BJ (cell line): Measurements from ENCODE around the gene SLCO4A1. TPM values are rescaled to one million over a fixed set of nuclear protein-coding genes. Genes with fewer than 3 reads are reported as not detected.

Experiments used
- CTCF ChIA-PET: fragments of 350-600 bp; formaldehyde crosslinking; extraction: SDS; loops from one replicate; lab custom pipeline; 2021; ENCODE audit warnings: antibody characterized with exemption, inconsistent platforms; lab: Yijun Ruan, JAX
- POLR2A ChIA-PET: fragments of 300-600 bp; sonication (Branson Sonifier 250); formaldehyde crosslinking; extraction: SDS; loops from one replicate; lab custom pipeline; 2021; ENCODE audit warnings: antibody characterized with exemption; lab: Charles Lee
- DNase-seq: peaks from one replicate; pipeline ENCODE4 v3.0.0-alpha.2; 2011; ENCODE audit warnings: low read depth
- H3K27me3 ChIP-seq: 2 replicates; pipeline ENCODE4 v1.6.0; 2011; ENCODE audit warnings: low read length; ENCODE audit not compliant: control insufficient read depth, insufficient read depth
- H3K36me3 ChIP-seq: 2 replicates; pipeline ENCODE4 v1.5.1; 2011; ENCODE audit warnings: low read length; ENCODE audit not compliant: control insufficient read depth, insufficient read depth
- H3K4me3 ChIP-seq: 2 replicates; pipeline ENCODE4 v1.5.1; 2011; ENCODE audit warnings: low read depth, mild to moderate bottlenecking, control low read depth, low read length
- polyA plus RNA-seq: library from polyadenylated mRNA; depleted of rRNA; stranded (reverse); fragments of >200 nt; gene quantifications from 2 replicates; pipeline ENCODE4 v1.2.3, GENCODE V29; 2011
- TF ChIP-seq, protein P1 (sequence below): IDR thresholded peaks from 2 replicates; pipeline ENCODE4 v1.5.1; 2011; ENCODE audit warnings: low read depth, mild to moderate bottlenecking, control low read depth, inconsistent platforms, low read length, moderate library complexity; ENCODE audit not compliant: insufficient read depth

Gene SLCO4A1
- polyA plus RNA-seq, 1 experiment, result 0.15 TPM

GRCh38 chr20:62617711-62618483 lies 24.4 kb upstream of the SLCO4A1 start:
- Histone ChIP-seq H3K36me3 (no peaks in the 10 kb centered on the region), H3K4me3 (no peak overlapping the region), H3K27me3 (peaks cover 2% of the 10 kb centered on the region; the same call in 1 of the 2 replicates)
- TF ChIP-seq, protein P1, sequence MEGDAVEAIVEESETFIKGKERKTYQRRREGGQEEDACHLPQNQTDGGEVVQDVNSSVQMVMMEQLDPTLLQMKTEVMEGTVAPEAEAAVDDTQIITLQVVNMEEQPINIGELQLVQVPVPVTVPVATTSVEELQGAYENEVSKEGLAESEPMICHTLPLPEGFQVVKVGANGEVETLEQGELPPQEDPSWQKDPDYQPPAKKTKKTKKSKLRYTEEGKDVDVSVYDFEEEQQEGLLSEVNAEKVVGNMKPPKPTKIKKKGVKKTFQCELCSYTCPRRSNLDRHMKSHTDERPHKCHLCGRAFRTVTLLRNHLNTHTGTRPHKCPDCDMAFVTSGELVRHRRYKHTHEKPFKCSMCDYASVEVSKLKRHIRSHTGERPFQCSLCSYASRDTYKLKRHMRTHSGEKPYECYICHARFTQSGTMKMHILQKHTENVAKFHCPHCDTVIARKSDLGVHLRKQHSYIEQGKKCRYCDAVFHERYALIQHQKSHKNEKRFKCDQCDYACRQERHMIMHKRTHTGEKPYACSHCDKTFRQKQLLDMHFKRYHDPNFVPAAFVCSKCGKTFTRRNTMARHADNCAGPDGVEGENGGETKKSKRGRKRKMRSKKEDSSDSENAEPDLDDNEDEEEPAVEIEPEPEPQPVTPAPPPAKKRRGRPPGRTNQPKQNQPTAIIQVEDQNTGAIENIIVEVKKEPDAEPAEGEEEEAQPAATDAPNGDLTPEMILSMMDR, result no peak
- ChIA-PET POLR2A (no interaction called here), CTCF (interaction anchor here (1.1 to 2.4 kb wide), 16 partner anchors 11 to 208 kb away, joined by 3 to 40 read pairs (median 7); partner anchors contain the start of gene SLCO4A1)
- DNase-seq, result no peak

GRCh38 chr20:62618611-62619529 lies 23.4 kb upstream of the SLCO4A1 start:
- H3K27me3 ChIP-seq, result peaks cover 2% of the 10 kb centered on the region; the same call in 1 of the 2 replicates
- CTCF ChIA-PET, result interaction anchor here (1.3 to 1.5 kb wide), 3 partner anchors 20 to 119 kb away, joined by 3 to 9 read pairs (median 4); no protein-coding TSS in a partner anchor
- H3K36me3 ChIP-seq, result no peaks in the 10 kb centered on the region
- TF ChIP-seq, protein P1, result no peak
- POLR2A ChIA-PET, result no interaction called here
- H3K4me3 ChIP-seq, result no peak overlapping the region
- DNase-seq, result no peak

DNA sequence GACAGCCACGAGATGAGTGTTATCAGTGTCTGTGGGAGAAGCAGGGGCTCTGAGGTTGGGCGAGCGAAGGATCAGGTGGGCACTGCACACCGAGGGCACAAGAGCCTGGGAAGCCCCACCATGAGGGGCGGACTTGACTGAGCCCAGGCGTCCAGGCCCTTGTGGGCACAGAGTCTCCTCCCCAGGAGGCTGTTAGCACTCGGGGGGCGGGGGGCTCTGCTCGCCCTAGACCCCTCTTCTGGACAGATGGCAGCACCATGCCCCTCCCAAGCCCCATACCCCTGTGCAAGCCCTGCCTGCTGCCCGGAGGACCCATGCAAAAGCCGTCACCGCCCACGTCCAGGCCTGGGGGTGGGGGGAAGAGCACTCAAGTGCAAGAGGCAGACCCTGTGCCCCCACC lies 21.7 kb upstream of the SLCO4A1 start:
- Histone ChIP-seq H3K4me3 (no peak overlapping the region), H3K27me3 (no peaks in the 10 kb centered on the region), H3K36me3 (no peaks in the 10 kb centered on the region)
- no peak for DNase-seq
- ChIA-PET CTCF (interaction anchor here (1.8 kb wide), 1 partner anchor 121 kb away, joined by 5 read pairs; no protein-coding TSS in a partner anchor), POLR2A (no interaction called here)
- TF ChIP-seq, protein P1, result no peak

DNA sequence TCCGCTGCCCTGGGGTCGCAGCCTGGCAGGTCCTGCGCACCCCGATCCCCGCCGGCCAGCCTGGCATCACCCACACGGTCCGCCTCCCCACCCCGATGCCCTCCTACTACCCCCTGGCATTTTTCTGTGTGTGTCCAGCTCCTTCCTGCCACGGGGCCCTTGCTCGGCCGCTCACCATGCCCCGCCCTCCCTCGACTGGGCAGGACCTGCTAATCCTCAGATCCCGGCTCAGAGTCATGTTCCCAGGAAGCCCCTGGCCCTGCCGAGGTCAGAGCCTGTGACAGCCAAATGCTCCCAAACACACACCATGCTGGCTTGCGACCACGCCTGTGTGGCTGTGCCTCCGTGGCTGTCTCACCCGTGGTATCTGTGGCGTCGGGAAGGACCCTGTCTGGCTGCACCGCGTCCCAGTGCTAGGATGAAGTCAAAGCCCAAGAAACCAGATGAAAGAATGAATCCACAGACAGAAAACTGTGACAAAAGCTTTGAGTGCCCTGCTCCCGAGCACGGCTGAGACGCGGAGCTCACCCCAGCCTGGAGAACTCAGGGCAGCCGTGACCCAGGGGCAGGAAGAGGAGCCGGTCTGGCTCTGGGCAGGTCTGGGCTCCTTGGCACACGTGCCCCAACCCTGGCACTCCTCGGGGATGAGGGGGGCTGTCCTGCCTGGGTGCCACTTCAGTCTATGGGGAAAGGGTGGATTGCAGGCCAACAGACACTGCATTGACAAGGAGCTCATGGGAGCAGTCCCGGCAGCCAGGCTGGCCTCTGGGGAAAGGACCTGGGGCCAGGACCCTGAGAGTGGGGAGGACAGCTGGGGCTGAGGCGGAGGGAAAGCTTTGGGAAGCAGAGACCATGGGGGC lies 20.8 kb upstream of the SLCO4A1 start:
- ChIA-PET POLR2A (no interaction called here), CTCF (interaction anchor here (0.7 to 1.8 kb wide), 2 partner anchors 122 to 480 kb away, joined by 3 to 5 read pairs; no protein-coding TSS in a partner anchor)
- H3K36me3 ChIP-seq, result no peaks in the 10 kb centered on the region
- H3K27me3 ChIP-seq, result no peaks in the 10 kb centered on the region
- H3K4me3 ChIP-seq, result no peak overlapping the region
- TF ChIP-seq, protein P1, result no peak
- DNase-seq, result no peak
